Hematopoietic multipotent progenitor cell treated with erythropoietin and hydrocortisone succinate and interleukin-3 and kit ligand, for 6 days (in vitro differentiated cells): ENCODE measurements around the gene CDH13.
A peak's percentile ranks its signal among the peaks of the same experiment; 100 is the strongest.

Source experiments
- DNase-seq: peaks from one replicate; pipeline ENCODE4 v3.0.0-alpha.2; 2015

CDH13 gene

DNA sequence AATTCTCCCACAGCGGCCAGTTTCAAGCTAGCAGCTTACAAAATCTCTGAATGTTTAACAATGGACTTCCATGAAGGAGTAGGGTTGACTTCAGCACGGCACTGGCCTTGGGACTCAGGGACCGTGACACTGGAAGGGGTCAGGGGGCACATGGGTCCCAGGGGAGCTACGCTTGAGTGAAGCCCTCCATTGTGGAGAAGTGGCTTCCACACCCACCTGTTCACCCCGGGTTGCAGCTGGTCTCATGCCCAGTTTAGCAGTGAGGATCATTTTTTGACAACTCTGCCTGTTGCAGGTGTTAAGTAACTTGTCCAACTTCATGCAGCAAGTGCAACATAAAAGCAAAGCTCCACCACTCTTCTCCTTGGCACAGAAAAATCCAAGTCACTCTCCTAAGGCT is 510.2 kb downstream of the CDH13 start:
- no peak for DNase-seq

DNA sequence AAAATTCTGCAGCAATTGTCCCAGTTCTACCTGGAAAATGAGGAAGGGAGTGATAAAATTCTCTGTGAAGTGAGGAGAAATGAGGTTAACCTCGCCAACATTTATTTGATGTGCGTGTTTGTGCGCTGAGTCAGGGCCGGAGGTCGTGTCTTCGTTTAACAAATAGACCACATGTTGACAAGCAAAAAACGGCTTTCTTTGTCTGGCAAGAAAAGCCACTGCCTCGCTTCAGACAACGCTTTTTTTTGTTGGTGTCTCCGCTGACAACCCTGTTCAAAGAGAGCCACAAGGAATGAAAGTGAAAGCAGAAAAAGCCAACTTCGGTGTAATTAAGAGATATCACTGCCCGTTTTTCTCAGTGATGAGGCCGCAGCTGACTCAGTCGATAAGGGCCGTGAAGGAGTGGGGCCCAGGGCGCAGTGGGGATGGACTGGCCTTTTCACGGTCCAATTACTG is 510.6 kb downstream of the CDH13 start:
- peak; percentile 64 for DNase-seq

GRCh38 chr16:83137894-83138293 is 511.1 kb downstream of the CDH13 start:
- DNase-seq: no peak

- no peak for DNase-seq
These were observed 511.7 kb downstream of the CDH13 start for GRCh38 chr16:83138512-83138911.

DNA sequence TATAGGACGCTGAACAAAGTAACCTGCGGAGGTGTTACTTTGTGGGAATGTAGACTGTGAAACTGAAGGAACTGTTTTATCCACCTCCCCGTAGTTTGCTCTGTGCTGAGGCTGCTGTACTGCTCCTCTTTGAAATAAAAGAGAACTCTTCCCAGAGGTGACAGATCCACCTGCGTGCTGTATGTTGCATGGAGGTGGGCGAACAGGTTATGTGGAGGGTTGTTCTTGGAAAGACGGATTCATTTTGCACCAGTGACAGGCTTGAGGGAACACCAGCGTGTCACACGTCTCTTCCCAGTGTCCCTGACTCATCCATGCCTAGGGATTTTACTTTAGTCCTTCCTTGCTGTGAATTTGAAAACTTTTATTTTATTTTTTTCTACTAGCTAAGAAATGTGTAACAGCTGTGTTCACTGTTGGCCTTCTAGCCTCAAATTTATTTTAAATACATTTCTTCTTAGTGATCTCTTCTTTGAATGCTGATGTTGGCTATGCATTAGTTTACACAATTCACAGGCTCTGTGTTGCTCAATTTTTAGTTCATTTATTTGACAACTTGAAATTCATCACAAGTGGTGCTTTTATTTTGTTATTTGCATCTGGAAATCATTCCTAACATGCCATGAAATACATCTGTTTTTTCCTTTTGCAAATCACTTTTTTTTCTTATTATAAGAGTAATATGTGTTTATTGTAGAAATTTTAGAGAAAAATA is 512.4 kb downstream of the CDH13 start:
- DNase-seq: no peak

DNA sequence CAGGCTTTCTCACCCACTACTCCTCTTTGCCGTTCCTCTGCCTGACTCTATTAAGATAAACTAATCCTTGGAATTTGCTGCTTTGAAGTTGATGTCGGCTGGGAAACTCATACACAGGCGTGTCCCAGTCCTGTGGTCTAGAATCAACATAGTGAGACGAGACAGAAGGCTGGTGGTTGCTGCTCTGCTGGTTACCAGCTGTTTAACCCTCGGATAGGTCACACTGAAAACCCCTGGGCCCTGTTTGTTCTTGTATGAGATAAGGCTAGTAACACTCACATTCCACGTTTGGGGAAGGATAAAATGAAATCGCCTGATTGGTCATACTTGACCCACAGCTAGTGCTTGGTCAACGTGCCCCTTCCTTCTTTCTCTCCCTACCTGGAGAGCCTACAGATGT is 517.0 kb downstream of the CDH13 start:
- DNase-seq: no peak

DNA sequence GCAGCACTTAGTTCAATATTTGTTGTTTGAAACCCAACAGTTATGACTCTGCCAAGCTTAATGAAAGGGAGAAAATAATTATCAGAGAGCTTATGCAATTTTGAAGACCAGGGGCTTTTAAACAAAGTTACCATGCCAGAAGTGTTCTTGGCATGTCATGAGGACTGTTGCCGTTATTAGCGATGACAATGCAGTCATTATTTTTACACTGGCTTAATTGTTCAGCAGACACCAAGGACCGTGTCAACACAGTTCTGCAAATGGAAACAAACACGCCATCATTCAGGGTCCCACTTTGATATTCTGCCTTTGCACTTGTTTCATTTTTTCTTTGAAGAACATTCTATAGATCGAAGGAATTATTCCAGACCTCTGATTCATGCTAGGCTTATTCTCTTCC is 518.5 kb downstream of the CDH13 start:
- no peak for DNase-seq

DNA sequence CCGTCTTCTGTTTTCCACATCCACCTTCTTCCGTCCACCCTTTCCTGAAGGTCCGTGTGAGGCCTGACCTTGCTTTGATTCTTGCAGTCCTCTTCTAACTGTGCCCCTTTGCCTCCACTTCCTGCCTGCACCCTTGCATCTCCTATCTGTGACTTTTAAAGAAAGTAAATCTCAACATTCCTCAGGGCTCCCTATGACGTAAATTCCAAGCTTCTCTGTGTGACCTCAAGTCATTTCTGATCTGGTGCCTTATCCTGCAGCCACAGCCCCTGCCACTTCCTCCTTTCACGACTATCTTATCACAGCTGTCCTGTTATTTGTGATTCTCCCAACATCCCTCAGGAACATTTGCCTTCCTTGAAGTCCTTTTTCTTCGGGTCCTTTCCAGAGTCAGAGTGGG is 520.5 kb downstream of the CDH13 start:
- DNase-seq: peak; percentile 4

GRCh38 chr16:83158320-83158957 is 531.7 kb downstream of the CDH13 start:
- DNase-seq: no peak

- no peak for DNase-seq
These were observed 532.3 kb downstream of the CDH13 start for GRCh38 chr16:83159049-83159448.

DNA sequence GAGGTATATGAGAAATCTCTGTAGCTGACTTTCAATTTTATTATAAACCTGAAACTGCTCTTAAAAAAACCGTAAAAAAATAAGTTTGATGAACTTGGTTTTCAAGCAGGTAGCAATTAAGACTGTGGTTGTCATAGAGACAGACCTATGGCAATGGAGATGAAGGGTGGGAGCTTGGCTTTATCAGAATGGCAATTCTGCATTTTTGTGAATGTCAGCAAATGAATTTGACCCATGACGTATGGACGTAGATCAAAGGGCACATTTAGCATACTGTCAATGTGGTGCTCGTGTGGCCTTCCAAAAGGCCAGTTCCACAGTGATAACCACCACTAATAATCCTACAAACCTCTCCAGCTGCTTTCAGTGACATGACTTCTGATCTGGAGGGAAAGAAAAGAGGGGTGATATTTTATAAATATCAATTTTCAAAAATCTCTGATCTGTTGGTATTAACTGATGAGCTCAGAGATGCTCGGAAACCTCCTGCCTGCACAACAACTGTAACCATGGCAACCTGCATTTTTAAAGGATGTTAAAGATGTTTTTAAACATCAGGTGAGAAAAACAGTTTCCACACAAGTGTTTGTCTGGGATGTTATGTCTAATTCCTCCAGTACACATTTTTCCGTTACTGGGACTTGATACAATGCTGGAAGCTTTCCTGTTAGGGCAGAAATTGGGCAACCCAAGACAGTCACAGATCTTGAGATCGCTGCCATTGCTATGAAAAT is 533.7 kb downstream of the CDH13 start:
- no peak for DNase-seq

DNA sequence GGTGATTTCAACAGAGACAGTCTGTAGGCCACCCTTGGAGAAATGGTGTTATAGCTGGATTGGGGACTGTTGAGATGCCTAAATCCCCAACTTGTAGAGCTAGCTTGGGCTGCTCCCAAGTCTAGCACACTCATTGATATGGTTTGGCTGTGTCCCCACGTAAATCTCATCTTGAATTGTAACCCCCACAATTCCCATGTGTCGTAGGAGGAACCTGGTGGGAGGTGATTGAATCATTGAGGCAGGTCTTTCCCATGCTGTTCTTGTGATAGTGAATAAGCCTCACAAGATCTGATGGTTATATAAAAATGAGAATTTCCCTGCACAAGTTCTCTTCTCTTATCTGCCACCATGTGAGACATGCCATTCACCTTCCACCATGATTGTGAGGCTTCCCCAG is 536.0 kb downstream of the CDH13 start:
- no peak for DNase-seq

- DNase-seq: no peak
These were observed 538.0 kb downstream of the CDH13 start for GRCh38 chr16:83164816-83165215.

DNA sequence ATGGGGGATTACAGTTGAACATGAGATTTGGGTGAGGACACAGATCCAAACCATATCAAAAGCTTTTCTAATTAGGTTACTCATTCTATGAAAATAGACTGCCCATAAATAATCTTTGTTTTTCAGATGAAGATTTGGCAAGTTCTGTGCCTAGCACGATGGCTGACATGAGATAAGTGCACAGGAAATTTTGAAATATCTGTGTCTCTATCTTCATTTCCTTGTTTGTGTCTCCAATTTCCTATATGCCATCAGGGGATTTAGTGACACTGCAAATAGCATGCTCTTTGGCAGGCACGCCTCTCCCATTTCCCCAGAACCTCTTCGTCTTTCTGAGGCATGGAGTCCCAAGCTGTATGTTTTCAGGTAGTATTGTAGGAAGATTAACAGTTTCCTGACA is 544.6 kb downstream of the CDH13 start:
- peak; percentile 5 for DNase-seq

- no peak for DNase-seq
These were observed 547.9 kb downstream of the CDH13 start for GRCh38 chr16:83174671-83175070.

GRCh38 chr16:83176802-83177201 is 550.0 kb downstream of the CDH13 start:
- no peak for DNase-seq

DNA sequence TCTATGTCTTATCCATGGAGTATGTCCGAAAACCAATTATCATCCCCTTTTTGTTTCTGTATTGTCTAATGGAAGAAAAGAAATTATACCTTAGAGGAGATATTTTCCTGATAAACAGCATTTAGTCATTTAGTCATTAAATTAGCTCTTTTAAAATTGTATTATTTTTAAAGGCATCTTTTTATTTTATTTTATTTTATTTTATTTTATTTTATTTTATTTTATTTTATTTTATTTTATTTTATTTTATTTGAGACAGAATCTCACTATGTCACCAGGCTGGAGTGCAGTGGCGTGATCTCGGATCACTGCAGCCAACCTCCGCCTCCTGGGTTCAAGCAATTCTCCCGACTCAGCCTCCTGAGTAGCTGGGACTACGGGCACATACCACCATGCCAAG is 559.1 kb downstream of the CDH13 start:
- no peak for DNase-seq

- DNase-seq: no peak
These were observed 560.6 kb downstream of the CDH13 start for GRCh38 chr16:83187405-83187804.

GRCh38 chr16:83196796-83197195 is 570.0 kb downstream of the CDH13 start:
- DNase-seq: no peak

GRCh38 chr16:83197450-83197849 is 570.7 kb downstream of the CDH13 start:
- DNase-seq: no peak

GRCh38 chr16:83198977-83199376 is 572.2 kb downstream of the CDH13 start:
- DNase-seq: no peak

GRCh38 chr16:83200005-83200779 is 573.4 kb downstream of the CDH13 start:
- DNase-seq: no peak

- DNase-seq: no peak
These were observed 575.0 kb downstream of the CDH13 start for GRCh38 chr16:83201748-83202147.
